ENCODE results near the gene MFGE8. TPM values are rescaled to one million over a fixed set of nuclear protein-coding genes. Genes with fewer than 3 reads are reported as not detected.
A peak's percentile ranks its signal among the peaks of the same experiment; 100 is the strongest.

Gene MFGE8
- total and polyA plus RNA-seq, 2 experiments from 2014 or later: 334 to 411 TPM

DNA sequence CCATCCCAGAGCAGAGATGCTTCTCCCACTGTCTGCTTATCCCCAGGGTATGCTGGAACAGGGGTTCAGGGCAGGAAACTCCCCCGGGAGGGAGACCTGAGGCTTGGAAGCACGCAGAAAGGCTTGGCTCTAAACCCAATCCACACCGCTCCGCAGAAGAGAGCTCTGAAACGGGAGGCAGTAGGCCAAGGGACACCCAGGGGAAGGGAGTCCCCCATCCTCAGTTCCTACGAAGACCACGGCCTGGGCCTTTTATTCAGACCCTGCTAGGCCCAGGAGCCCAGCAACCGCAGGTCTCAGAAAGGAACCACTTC lies 16.1 kb downstream of the MFGE8 start:
- DNase-seq: no peak
- in situ Hi-C loops (cut with MboI): no loop called here
- Histone ChIP-seq H3F3A (ENCODE audit: insufficient read depth) (no peaks in the 10 kb centered on the region), H3K4me2 (ENCODE audit: unreplicated experiment) (no peak overlapping the region), H3K27ac (no peak overlapping the region), H3K9me3 (ENCODE audit: low read depth) (no peaks in the 10 kb centered on the region), H3K79me2 (ENCODE audit: insufficient read depth) (no peaks in the 10 kb centered on the region), H2AFZ (no peak overlapping the region), H3K9ac (no peak overlapping the region), H4K20me1 (ENCODE audit: insufficient read depth) (no peaks in the 10 kb centered on the region), H3K27me3 (replicated peaks; ENCODE audit: insufficient read depth) (no peaks in the 10 kb centered on the region), H3K4me1 (ENCODE audit: insufficient read depth) (no peaks in the 10 kb centered on the region), H3K9me2 (ENCODE audit: insufficient read depth) (no peaks in the 10 kb centered on the region), H3K36me3 (ENCODE audit: low read depth) (no peaks in the 10 kb centered on the region), H3K4me3 (no peak overlapping the region)
- TF ChIP-seq EZH2 (IDR thresholded peaks at IDR 0.05; ENCODE audit: insufficient read depth, poor library complexity, severe bottlenecking) (no peak), EZH2phosphoT487 (IDR thresholded peaks at IDR 0.05; ENCODE audit: insufficient read depth, low read depth) (no peak)
- WGBS, 2 experiments (ENCODE audit: low coverage in 1 of 2, low lambda C conversion rate in 2 of 2, missing lambda C conversion rate in 2 of 2): 27 to 30% methylated on average over 8 of the region's 8 CpGs

DNA sequence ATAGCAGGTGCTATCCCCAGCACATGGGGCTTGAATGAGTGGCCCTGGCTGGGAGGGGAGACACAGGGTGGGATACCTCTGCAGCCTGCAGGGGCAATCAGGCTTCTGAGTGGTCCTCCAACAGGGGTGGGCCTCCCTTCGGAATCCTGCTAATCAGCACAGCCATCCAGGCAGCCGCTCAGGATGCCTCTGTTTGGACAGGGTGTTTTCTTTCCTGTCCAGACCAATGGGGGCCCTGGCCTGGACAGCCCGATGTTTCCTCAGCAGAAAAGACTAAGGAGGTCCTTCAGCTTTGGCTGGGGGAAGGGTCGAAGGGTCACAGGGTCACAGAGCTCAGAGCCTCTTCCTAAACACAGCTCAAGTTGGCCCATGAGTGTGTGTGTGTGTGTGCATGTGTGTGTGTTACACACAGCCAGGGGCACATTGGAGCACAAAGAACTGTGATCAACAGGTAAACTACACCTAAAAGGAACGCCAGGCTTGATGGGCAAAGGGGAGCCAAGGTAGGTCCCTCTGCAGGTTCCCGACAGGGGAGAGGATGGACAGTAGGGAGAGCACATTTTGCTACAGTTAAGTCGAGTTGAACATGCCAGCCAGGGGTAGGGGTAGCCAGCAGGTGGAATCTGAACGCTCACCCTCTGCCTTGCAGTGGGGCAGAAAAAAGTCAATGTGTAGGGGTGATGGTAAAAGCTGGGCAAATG lies 16.7 kb downstream of the MFGE8 start:
- Histone ChIP-seq H3K9ac (no peak overlapping the region), H3K4me3 (no peak overlapping the region), H4K20me1 (ENCODE audit: insufficient read depth) (no peaks in the 10 kb centered on the region), H3K4me1 (ENCODE audit: insufficient read depth) (no peaks in the 10 kb centered on the region), H3K36me3 (ENCODE audit: low read depth) (no peaks in the 10 kb centered on the region), H3K4me2 (ENCODE audit: unreplicated experiment) (no peak overlapping the region), H3K27ac (no peak overlapping the region), H3K9me2 (ENCODE audit: insufficient read depth) (no peaks in the 10 kb centered on the region), H3K27me3 (replicated peaks; ENCODE audit: insufficient read depth) (no peaks in the 10 kb centered on the region), H2AFZ (no peak overlapping the region), H3K79me2 (ENCODE audit: insufficient read depth) (no peaks in the 10 kb centered on the region), H3K9me3 (ENCODE audit: low read depth) (no peaks in the 10 kb centered on the region), H3F3A (ENCODE audit: insufficient read depth) (no peaks in the 10 kb centered on the region)
- in situ Hi-C loops (cut with MboI): no loop called here
- TF ChIP-seq EZH2 (IDR thresholded peaks at IDR 0.05; ENCODE audit: insufficient read depth, poor library complexity, severe bottlenecking): no peak
- TF ChIP-seq EZH2phosphoT487 (IDR thresholded peaks at IDR 0.05; ENCODE audit: insufficient read depth, low read depth): no peak
- 78 to 79% methylated on average over 8 of the region's 8 CpGs for WGBS, 2 experiments (ENCODE audit: low coverage in 1 of 2, low lambda C conversion rate in 2 of 2, missing lambda C conversion rate in 2 of 2)
- DNase-seq: no peak

- no peaks in the 10 kb centered on the region for H3K79me2 ChIP-seq (ENCODE audit: insufficient read depth)
These were observed 18.1 kb downstream of the MFGE8 start, which contains the start of gene HAPLN3 for GRCh38 chr15:88894819-88895767. Gene HAPLN3 (minus strand): TSS chr15:88895544. CDS start chr15:88887298, 8,246 bp downstream.

GRCh38 chr15:88894348-88894818 lies 18.8 kb downstream of the MFGE8 start:
- Histone ChIP-seq H3K36me3 (ENCODE audit: low read depth) (no peaks in the 10 kb centered on the region), H3K4me3 (no peak overlapping the region; the same call in 1 of the 2 replicates), H3K9me2 (ENCODE audit: insufficient read depth) (no peaks in the 10 kb centered on the region), H4K20me1 (ENCODE audit: insufficient read depth) (no peaks in the 10 kb centered on the region), H2AFZ (no peak overlapping the region; the same call in 1 of the 2 replicates), H3K27ac (no peak overlapping the region), H3K79me2 (ENCODE audit: insufficient read depth) (no peaks in the 10 kb centered on the region), H3K9me3 (ENCODE audit: low read depth) (no peaks in the 10 kb centered on the region), H3K27me3 (replicated peaks; ENCODE audit: insufficient read depth) (no peaks in the 10 kb centered on the region), H3K4me2 (ENCODE audit: unreplicated experiment) (no peak overlapping the region), H3F3A (ENCODE audit: insufficient read depth) (peaks cover 5% of the 10 kb centered on the region; the same call in 1 of the 2 replicates), H3K9ac (no peak overlapping the region), H3K4me1 (ENCODE audit: insufficient read depth) (no peaks in the 10 kb centered on the region)
- peak; percentile 40 for DNase-seq
- in situ Hi-C loops (cut with MboI): no loop called here
- TF ChIP-seq EZH2phosphoT487 (IDR thresholded peaks at IDR 0.05; ENCODE audit: insufficient read depth, low read depth): no peak
- no peak for TF ChIP-seq EZH2 (IDR thresholded peaks at IDR 0.05; ENCODE audit: insufficient read depth, poor library complexity, severe bottlenecking)
- WGBS, 2 experiments (ENCODE audit: low coverage in 1 of 2, low lambda C conversion rate in 2 of 2, missing lambda C conversion rate in 2 of 2): 42 to 47% methylated on average over 23 of the region's 23 CpGs

More at GRCh38 chr15:88894819-88895767, 18.1 kb downstream of the MFGE8 start, which contains the start of gene HAPLN3:
- H3K4me1 ChIP-seq (ENCODE audit: insufficient read depth): no peaks in the 10 kb centered on the region
- H4K20me1 ChIP-seq (ENCODE audit: insufficient read depth): no peaks in the 10 kb centered on the region
- TF ChIP-seq EZH2 (IDR thresholded peaks at IDR 0.05; ENCODE audit: insufficient read depth, poor library complexity, severe bottlenecking) (no peak), EZH2phosphoT487 (IDR thresholded peaks at IDR 0.05; ENCODE audit: insufficient read depth, low read depth) (no peak)
- peak within 1 kb of the TSS; percentile 58 for H3K9ac ChIP-seq
- no peak within 1 kb of the TSS for H3K27ac ChIP-seq
- no peaks in the 10 kb centered on the region for H3K9me3 ChIP-seq (ENCODE audit: low read depth)
- peak within 1 kb of the TSS; percentile 81 for H3K4me2 ChIP-seq (ENCODE audit: unreplicated experiment)
- no peaks in the 10 kb centered on the region for H3K36me3 ChIP-seq (ENCODE audit: low read depth)
- peak within 1 kb of the TSS; percentile 71 for H2AFZ ChIP-seq
- H3K4me3 ChIP-seq: peak within 1 kb of the TSS; percentile 72
- 5% methylated on average over 52 to 69 of the region's 70 CpGs for WGBS, 2 experiments (ENCODE audit: low coverage in 1 of 2, low lambda C conversion rate in 2 of 2, missing lambda C conversion rate in 2 of 2)
- peaks cover 5% of the 10 kb centered on the region; the same call in 1 of the 2 replicates for H3F3A ChIP-seq (ENCODE audit: insufficient read depth)
- peak; percentile 62 for DNase-seq
- H3K27me3 ChIP-seq (replicated peaks; ENCODE audit: insufficient read depth): no peaks in the 10 kb centered on the region
- H3K9me2 ChIP-seq (ENCODE audit: insufficient read depth): no peaks in the 10 kb centered on the region
- in situ Hi-C loops (cut with MboI): no loop called here

Measured in GM23248 (cell line).